NCI-H1694 (cell line): ENCODE measurements around the gene BSCL2.
"Not testable (repeated sequence)": the region's sequence is repeated elsewhere in the genome, so short reads cannot be mapped to it uniquely, and the experiment has no call there.

Experiments used
- DNase-seq: peaks from one replicate; lab custom pipeline; 2025; lab: John Stamatoyannopoulos, UW

BSCL2 gene

GRCh38 chr11:62716816-62717215 is 9.6 kb upstream of the BSCL2 start:
- DNase-seq: no peak

GRCh38 chr11:62716206-62716605 is 9.0 kb upstream of the BSCL2 start:
- no peak for DNase-seq

- DNase-seq: no peak
Measured at GRCh38 chr11:62715150-62716130, 8.2 kb upstream of the BSCL2 start.

- DNase-seq: no peak
Measured at GRCh38 chr11:62713343-62713742, 6.1 kb upstream of the BSCL2 start.

GRCh38 chr11:62712861-62713260 is 5.6 kb upstream of the BSCL2 start:
- DNase-seq: no peak

GRCh38 chr11:62712276-62712812 is 5.1 kb upstream of the BSCL2 start:
- no peak for DNase-seq

GRCh38 chr11:62710001-62710345 is 2.7 kb upstream of the BSCL2 start:
- DNase-seq: no peak

GRCh38 chr11:62709247-62710000 is 2.2 kb upstream of the BSCL2 start:
- DNase-seq: peak; percentile 58

- no peak for DNase-seq
Measured at GRCh38 chr11:62708793-62709192, 1.6 kb upstream of the BSCL2 start.

- no peak for DNase-seq
Measured at GRCh38 chr11:62708392-62708791, 1.2 kb upstream of the BSCL2 start.

GRCh38 chr11:62706850-62707247 is 375 bp downstream of the BSCL2 start:
- DNase-seq: no peak

- peak; percentile 76 for DNase-seq
Measured at GRCh38 chr11:62705880-62706849, 1.1 kb downstream of the BSCL2 start.

GRCh38 chr11:62705413-62705812 is 1.8 kb downstream of the BSCL2 start:
- no peak for DNase-seq

GRCh38 chr11:62703921-62704320 is 3.3 kb downstream of the BSCL2 start:
- DNase-seq: not testable (repeated sequence)

GRCh38 chr11:62702246-62702645 is 5.0 kb downstream of the BSCL2 start:
- DNase-seq: no peak

- DNase-seq: peak; percentile 48
Measured at GRCh38 chr11:62694455-62695167, 12.6 kb downstream of the BSCL2 start.

- not testable (repeated sequence) for DNase-seq
Measured at GRCh38 chr11:62693624-62694023, 13.6 kb downstream of the BSCL2 start.

- DNase-seq: peak; percentile 29
Measured at GRCh38 chr11:62689421-62690183, 17.6 kb downstream of the BSCL2 start, which contains the start of gene LRRN4CL. LRRN4CL (minus strand) TSS chr11:62689530; CDS start chr11:62688508, 1,022 bp downstream.

- DNase-seq: no peak
Measured at GRCh38 chr11:62688491-62688890, 18.7 kb downstream of the BSCL2 start.
